HepG2 (cell line): ENCODE measurements around the gene CD151. TPM values are rescaled to one million over a fixed set of nuclear protein-coding genes. Genes with fewer than 3 reads are reported as not detected.

Experiments used
- AFF4 ChIP-seq: sonication (generic); formaldehyde crosslinking; IDR thresholded peaks from 2 replicates; pipeline ENCODE4 v1.4.0; 2020; ENCODE audit warnings: missing genetic modification reagents
- ARID5B ChIP-seq: IDR thresholded peaks from 2 replicates; pipeline ENCODE4 v1.4.0; 2020; ENCODE audit warnings: mild to moderate bottlenecking, missing genetic modification reagents
- ASH2L ChIP-seq: fragments of 300-600, 200-600 bp; sonication (generic); IDR thresholded peaks from 2 replicates; pipeline ENCODE4 v1.7.0; 2017; ENCODE audit warnings: low read depth, mild to moderate bottlenecking, moderate library complexity, mixed read lengths, low read length; ENCODE audit not compliant: insufficient read length
- CERS6 ChIP-seq: sonication (generic); formaldehyde crosslinking; IDR thresholded peaks from 2 replicates; pipeline ENCODE4 v1.5.0; 2020; ENCODE audit warnings: missing genetic modification reagents
- EED ChIP-seq: sonication (generic); formaldehyde crosslinking; IDR thresholded peaks from 2 replicates; pipeline ENCODE4 v1.5.0; 2020; ENCODE audit warnings: mild to moderate bottlenecking, missing genetic modification reagents
- ELF4 ChIP-seq: sonication (generic); formaldehyde crosslinking; IDR thresholded peaks from 2 replicates; pipeline ENCODE4 v1.5.0; 2020; ENCODE audit warnings: missing genetic modification reagents, mild to moderate bottlenecking, moderate library complexity, borderline replicate concordance
- ISL2 ChIP-seq: sonication (generic); formaldehyde crosslinking; IDR thresholded peaks from 2 replicates; pipeline ENCODE4 v1.5.0; 2020; ENCODE audit warnings: missing genetic modification reagents
- MEIS1 ChIP-seq: sonication (generic); formaldehyde crosslinking; IDR thresholded peaks from 2 replicates; pipeline ENCODE4 v1.9.0; 2021; ENCODE audit warnings: mild to moderate bottlenecking, missing genetic modification reagents, moderate library complexity, borderline replicate concordance
- PHB2 ChIP-seq: fragments of 450-650 bp; IDR thresholded peaks from 2 replicates; pipeline ENCODE4 v1.6.1; 2018; ENCODE audit not compliant: partially characterized antibody
- TGIF2 ChIP-seq: IDR thresholded peaks from 2 replicates; pipeline ENCODE4 v1.6.1; 2016; ENCODE audit warnings: control low read depth, missing compliant biosample characterization
- ZBTB10 ChIP-seq: sonication (generic); formaldehyde crosslinking; IDR thresholded peaks from 2 replicates; pipeline ENCODE4 v1.4.0; 2020; ENCODE audit warnings: missing genetic modification reagents, borderline replicate concordance
- ZNF44 ChIP-seq: sonication (generic); formaldehyde crosslinking; IDR thresholded peaks from 2 replicates; pipeline ENCODE4 v1.5.1; 2020; ENCODE audit warnings: mild to moderate bottlenecking, missing genetic modification reagents
- ZNF460 ChIP-seq: sonication (generic); formaldehyde crosslinking; IDR thresholded peaks from 2 replicates; pipeline ENCODE4 v1.5.1; 2020; ENCODE audit warnings: missing genetic modification reagents, mild to moderate bottlenecking, borderline replicate concordance
- ZNF746 ChIP-seq: sonication (generic); formaldehyde crosslinking; IDR thresholded peaks from 2 replicates; pipeline ENCODE4 v1.8.0; 2022; ENCODE audit warnings: mild to moderate bottlenecking, missing genetic modification reagents
- ZNF788 ChIP-seq: sonication (generic); formaldehyde crosslinking; IDR thresholded peaks from 2 replicates; pipeline ENCODE4 v1.5.0; 2020; ENCODE audit warnings: mild to moderate bottlenecking, missing genetic modification reagents, borderline replicate concordance
- polyA plus RNA-seq, 8 experiments: library from polyadenylated mRNA; depleted of rRNA in 3 of 8; stranded (reverse) in 7 of 8; unstranded in 1 of 8; fragments of >200 nt; fragmentation: Illumina TruSeq in 4 of 8; extraction: Trizol in 4 of 8; gene quantifications; 2 replicates each; pipeline versions ENCODE4 v1.2.1 to v1.2.3, GENCODE V29; 2011 to 2016; ENCODE audit warnings: low read depth in 4 of 8, missing spikeins in 1 of 8, mixed read lengths in 1 of 8; ENCODE audit not compliant: insufficient read depth in 1 of 8
- total RNA-seq, 5 experiments: library from RNA; depleted of rRNA; stranded (reverse); fragments of >200 nt; fragmentation: Illumina TruSeq; extraction: Trizol; gene quantifications; 2 replicates each; pipeline ENCODE4 v1.2.3, GENCODE V29; 2016; ENCODE audit warnings: low read depth in 1 of 5

CD151 gene
- total and polyA plus RNA-seq, 2 of the 13 experiments (the other 11 are each of a cell fraction or from before 2014, with no cell fraction given), result 125 to 197 TPM

- TF ChIP-seq ZNF788 (CRISPR knock-in tag) (peak; percentile 90; the same call in 1 of the 2 replicates), ASH2L (peak; percentile 82), TGIF2 (CRISPR knock-in tag) (peak; percentile 78; the same call in 1 of the 2 replicates), ARID5B (CRISPR knock-in tag) (peak; percentile 7), ZNF44 (CRISPR knock-in tag) (no peak), ISL2 (peak; percentile 30), EED (CRISPR knock-in tag) (peak; percentile 52; the same call in 1 of the 2 replicates), ZNF746 (CRISPR knock-in tag) (0 out of 2 replicates have a peak, but pooled peaks have one; percentile 7), ZBTB10 (0 out of 2 replicates have a peak, but pooled peaks have one; percentile 12), AFF4 (CRISPR knock-in tag) (no peak), CERS6 (CRISPR knock-in tag) (peak; percentile 57; the same call in 1 of the 2 replicates), ZNF460 (CRISPR knock-in tag) (no peak; the same call in 1 of the 2 replicates), PHB2 (no peak), ELF4 (CRISPR knock-in tag) (peak; percentile 90; the same call in 1 of the 2 replicates), MEIS1 (CRISPR knock-in tag) (peak; percentile 18)
Observed at GRCh38 chr11:809287-810039, 23.3 kb upstream of the CD151 start, which contains the start of gene RPLP2 (continued).
